Neural progenitor cell (in vitro differentiated cells): Measurements from ENCODE around the gene MRGPRE.

Experiments
- CTCF ChIP-seq: fragments of 200-600 bp; sonication (generic); IDR thresholded peaks from 2 replicates; pipeline ENCODE4 v1.5.1; 2017; ENCODE audit warnings: antibody characterized with exemption, mild to moderate bottlenecking
- EZH2 ChIP-seq: fragments of 200-600 bp; sonication (generic); IDR thresholded peaks from 2 replicates; pipeline ENCODE4 v1.6.1; 2017; ENCODE audit warnings: antibody characterized with exemption, mild to moderate bottlenecking, moderate library complexity
- EZH2phosphoT487 ChIP-seq: fragments of 200-600 bp; sonication (generic); IDR thresholded peaks from 2 replicates; pipeline ENCODE4 v1.6.1; 2017; ENCODE audit warnings: antibody characterized with exemption

- TF ChIP-seq CTCF (no peak), EZH2 (no peak), EZH2phosphoT487 (no peak)
Observed at GRCh38 chr11:3234846-3235245, 2.6 kb upstream of the MRGPRE start.
